ENCODE results near the gene CADM1.

The CADM1 gene

DNA sequence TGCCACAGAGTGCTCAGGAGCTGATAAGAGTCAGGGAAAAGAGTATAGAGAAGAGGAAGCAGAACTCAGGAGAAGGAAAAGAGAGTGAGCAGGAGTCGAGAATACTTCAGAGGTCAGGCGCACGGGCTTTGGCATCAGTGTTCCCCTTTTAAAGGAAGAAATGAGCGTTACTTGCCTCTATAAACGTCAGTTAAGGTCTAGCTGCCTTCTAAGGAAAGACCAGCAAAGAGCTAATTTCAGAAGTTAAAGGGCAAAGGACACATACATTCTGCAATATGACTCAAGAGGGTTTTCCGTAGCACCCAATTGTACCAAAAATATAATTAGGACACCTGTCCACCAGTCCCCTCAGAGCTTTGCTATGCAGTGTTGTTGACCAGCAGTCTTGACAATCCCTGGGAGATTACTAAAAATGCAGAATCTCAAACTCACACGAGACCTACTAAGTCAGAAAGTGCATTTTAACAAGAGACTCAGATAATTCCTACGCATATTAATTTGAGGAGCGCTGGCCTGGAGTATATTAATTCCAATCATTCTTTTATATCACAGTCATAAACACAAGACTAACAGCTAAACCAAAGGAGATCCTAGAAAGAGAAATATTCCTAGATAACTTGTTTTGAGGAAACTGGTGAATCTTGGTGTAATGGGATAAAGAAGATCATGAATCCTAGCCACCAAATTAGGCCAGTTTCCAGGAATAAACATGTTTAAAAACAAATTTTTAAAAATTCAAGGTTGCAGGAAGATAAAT lies 249.0 kb downstream of the CADM1 start:
- no peak overlapping the region for H3K4me3 ChIP-seq (ENCODE audit: low read depth in 1 of 2, low read length in 2 of 2)
- ATAC-seq (ENCODE audit: insufficient read depth, low read depth) = no peak
- no peak overlapping the region for H2AFZ ChIP-seq (ENCODE audit: low read depth, low read length)
- H3K9me3 ChIP-seq (ENCODE audit: insufficient read depth, low read length, severe bottlenecking) = no peaks in the 10 kb centered on the region
- H3K27ac ChIP-seq (ENCODE audit: low read length) = no peak overlapping the region
- no peaks in the 10 kb centered on the region for H3K36me3 ChIP-seq (ENCODE audit: insufficient read depth, low read length)
- no peaks in the 10 kb centered on the region for H3K79me2 ChIP-seq (ENCODE audit: insufficient read depth, low read length)
- DNase-seq = no peak
- no peak overlapping the region for H3K4me2 ChIP-seq (ENCODE audit: insufficient read depth, low read length)
- no peak overlapping the region for H3K9ac ChIP-seq (ENCODE audit: low read depth, low read length)
- H3K4me1 ChIP-seq (ENCODE audit: insufficient read depth, low read length) = no peaks in the 10 kb centered on the region
- TF ChIP-seq EZH2 (IDR thresholded peaks at IDR 0.05; ENCODE audit: borderline replicate concordance, low read depth, low read length, severe bottlenecking) (no peak), CTCF (IDR thresholded peaks at IDR 0.05; ENCODE audit: borderline replicate concordance, extremely low read depth, low read length, poor library complexity, severe bottlenecking) (no peak)
- no peaks in the 10 kb centered on the region for H4K20me1 ChIP-seq (ENCODE audit: insufficient read depth, low read length)
- H3K27me3 ChIP-seq (ENCODE audit: insufficient read depth, low read length, poor library complexity) = no peaks in the 10 kb centered on the region

DNA sequence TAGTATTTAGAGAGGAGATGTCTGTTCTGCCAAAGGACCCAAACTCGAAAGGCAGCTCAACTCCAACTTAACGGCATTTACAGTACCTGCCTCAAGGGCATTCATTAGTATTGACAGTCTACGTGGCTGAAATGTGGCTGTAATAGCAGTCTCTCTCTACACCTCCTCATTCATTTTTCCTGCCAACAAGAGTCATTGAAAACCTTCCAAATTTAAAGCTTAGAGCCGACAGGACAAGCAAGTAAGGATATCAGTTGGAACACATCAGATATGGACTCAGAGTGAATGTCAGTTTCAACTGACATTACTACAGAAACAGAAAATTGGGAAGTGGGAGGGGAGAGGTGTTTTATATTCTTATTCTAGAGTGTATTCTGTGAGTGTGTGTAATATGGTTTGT lies 253.1 kb downstream of the CADM1 start:
- ATAC-seq (ENCODE audit: insufficient read depth, low read depth) (no peak), DNase-seq (no peak)
- H3K79me2 ChIP-seq (ENCODE audit: insufficient read depth, low read length) = no peaks in the 10 kb centered on the region
- H3K27ac ChIP-seq (ENCODE audit: low read length) = no peak overlapping the region
- H3K27me3 ChIP-seq (ENCODE audit: insufficient read depth, low read length, poor library complexity) = no peaks in the 10 kb centered on the region
- no peak for TF ChIP-seq EZH2 (IDR thresholded peaks at IDR 0.05; ENCODE audit: borderline replicate concordance, low read depth, low read length, severe bottlenecking)
- TF ChIP-seq CTCF (IDR thresholded peaks at IDR 0.05; ENCODE audit: borderline replicate concordance, extremely low read depth, low read length, poor library complexity, severe bottlenecking) = no peak
- H3K9me3 ChIP-seq (ENCODE audit: insufficient read depth, low read length, severe bottlenecking) = no peaks in the 10 kb centered on the region
- no peak overlapping the region for H3K4me2 ChIP-seq (ENCODE audit: insufficient read depth, low read length)
- H4K20me1 ChIP-seq (ENCODE audit: insufficient read depth, low read length) = no peaks in the 10 kb centered on the region
- no peaks in the 10 kb centered on the region for H3K4me1 ChIP-seq (ENCODE audit: insufficient read depth, low read length)
- H3K9ac ChIP-seq (ENCODE audit: low read depth, low read length) = no peak overlapping the region
- H2AFZ ChIP-seq (ENCODE audit: low read depth, low read length) = no peak overlapping the region
- no peak overlapping the region for H3K4me3 ChIP-seq (ENCODE audit: low read depth in 1 of 2, low read length in 2 of 2)
- H3K36me3 ChIP-seq (ENCODE audit: insufficient read depth, low read length) = no peaks in the 10 kb centered on the region

DNA sequence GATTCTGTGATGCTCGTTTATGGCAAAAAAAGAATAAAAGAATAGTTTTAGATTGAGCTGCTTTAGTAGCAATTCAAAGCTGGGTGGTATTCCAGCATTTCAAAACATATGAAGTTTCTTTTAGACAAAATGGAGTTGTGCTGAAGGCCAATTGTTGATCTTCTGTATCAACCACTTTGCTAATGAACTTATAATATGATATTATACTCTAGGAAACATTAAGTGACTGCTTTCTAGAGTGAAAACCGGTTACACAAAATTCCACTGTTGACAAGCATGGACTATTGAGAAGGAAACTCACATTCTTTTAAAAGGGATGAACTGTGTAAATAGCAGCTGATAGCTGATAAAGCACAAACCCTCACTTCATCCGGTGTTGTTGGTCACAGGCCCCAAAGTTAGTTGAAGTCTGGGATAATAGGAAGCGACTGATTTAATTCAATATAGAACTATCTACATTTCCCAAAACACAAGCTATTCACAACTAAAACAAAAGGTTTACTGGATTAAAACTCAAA lies 255.1 kb downstream of the CADM1 start:
- H3K9ac ChIP-seq (ENCODE audit: low read depth, low read length) = no peak overlapping the region
- no peak for ATAC-seq (ENCODE audit: insufficient read depth, low read depth)

More for the DNA sequence above, 255.1 kb downstream of the CADM1 start:
- Histone ChIP-seq H3K4me2 (ENCODE audit: insufficient read depth, low read length) (no peak overlapping the region), H4K20me1 (ENCODE audit: insufficient read depth, low read length) (no peaks in the 10 kb centered on the region), H3K27ac (ENCODE audit: low read length) (no peak overlapping the region), H3K4me1 (ENCODE audit: insufficient read depth, low read length) (no peaks in the 10 kb centered on the region), H3K79me2 (ENCODE audit: insufficient read depth, low read length) (no peaks in the 10 kb centered on the region), H3K9me3 (ENCODE audit: insufficient read depth, low read length, severe bottlenecking) (no peaks in the 10 kb centered on the region), H3K4me3 (ENCODE audit: low read depth in 1 of 2, low read length in 2 of 2) (no peak overlapping the region), H3K36me3 (ENCODE audit: insufficient read depth, low read length) (no peaks in the 10 kb centered on the region), H2AFZ (ENCODE audit: low read depth, low read length) (no peak overlapping the region), H3K27me3 (ENCODE audit: insufficient read depth, low read length, poor library complexity) (no peaks in the 10 kb centered on the region)
- no peak for DNase-seq
- TF ChIP-seq CTCF (IDR thresholded peaks at IDR 0.05; ENCODE audit: borderline replicate concordance, extremely low read depth, low read length, poor library complexity, severe bottlenecking) (no peak), EZH2 (IDR thresholded peaks at IDR 0.05; ENCODE audit: borderline replicate concordance, low read depth, low read length, severe bottlenecking) (no peak)

Data from DND-41 (cell line).